DMS79 (cell line): Measurements from ENCODE around the gene OR5K2.

Experiments used
- DNase-seq: peaks from one replicate; lab custom pipeline; 2025; lab: John Stamatoyannopoulos, UW

Gene OR5K2

GRCh38 chr3:98522544-98523281 is 25.2 kb downstream of the OR5K2 start, which contains the start of gene CLDND1:
Gene CLDND1 (minus strand): TSS chr3:98522902. CDS start chr3:98521424, 1,478 bp downstream.
- DNase-seq, result peak; percentile 92

GRCh38 chr3:98525494-98525893 is 28.0 kb downstream of the OR5K2 start:
- no peak for DNase-seq

GRCh38 chr3:98528474-98529346 is 31.2 kb downstream of the OR5K2 start:
- no peak for DNase-seq

GRCh38 chr3:98529856-98530459 is 32.5 kb downstream of the OR5K2 start:
- no peak for DNase-seq

GRCh38 chr3:98530676-98531075 is 33.2 kb downstream of the OR5K2 start:
- no peak for DNase-seq

DNA sequence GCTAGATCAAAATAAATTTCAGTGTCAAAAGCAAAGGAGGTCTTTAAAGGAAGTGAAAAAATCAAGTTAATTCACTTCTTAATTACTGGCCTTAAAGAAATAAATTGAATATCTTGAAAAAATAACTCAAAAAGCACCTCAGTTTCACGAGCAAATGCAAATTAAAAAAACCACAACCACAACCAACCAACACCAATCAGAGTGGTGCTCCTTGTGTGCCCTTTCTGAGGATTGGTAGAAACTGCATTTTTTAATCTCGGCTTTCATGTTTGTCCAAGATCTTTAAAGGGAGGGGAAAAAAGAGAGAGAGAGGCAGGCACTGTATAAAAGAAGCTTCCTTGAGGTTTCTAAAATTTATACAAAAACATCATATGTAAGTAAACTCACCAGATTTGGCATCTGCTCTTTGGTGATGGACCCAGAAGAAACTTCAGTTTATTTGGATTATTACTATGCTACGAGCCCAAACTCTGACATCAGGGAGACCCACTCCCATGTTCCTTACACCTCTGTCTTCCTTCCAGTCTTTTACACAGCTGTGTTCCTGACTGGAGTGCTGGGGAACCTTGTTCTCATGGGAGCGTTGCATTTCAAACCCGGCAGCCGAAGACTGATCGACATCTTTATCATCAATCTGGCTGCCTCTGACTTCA is 34.3 kb downstream of the OR5K2 start, which contains the start of gene GPR15:
Gene GPR15 (plus strand): TSS at position 357 of the 653 bp plus-strand sequence. CDS start 56 bp downstream, at position 413.
- no peak for DNase-seq

- DNase-seq, result no peak
These were observed 34.8 kb downstream of the OR5K2 start for GRCh38 chr3:98532275-98532637.

GRCh38 chr3:98532709-98533571 is 35.5 kb downstream of the OR5K2 start:
- DNase-seq, result no peak

DNA sequence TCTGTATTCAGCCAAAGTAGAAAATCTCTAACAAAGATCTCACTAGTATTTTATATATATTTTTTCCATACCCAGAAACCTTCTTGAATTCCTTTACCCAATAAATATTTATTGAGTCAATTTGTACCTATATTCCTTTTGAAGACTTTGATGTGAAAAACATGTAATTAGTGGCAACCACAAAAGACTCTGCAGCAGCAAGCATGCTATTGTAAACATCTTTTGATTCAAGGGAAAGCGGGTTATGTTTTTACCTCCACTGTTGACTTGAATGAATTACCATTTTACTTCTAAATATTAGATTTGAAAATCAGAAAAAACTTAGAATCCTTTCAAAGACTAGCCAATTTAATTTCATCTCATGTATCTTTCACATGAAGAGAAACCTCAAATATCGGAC is 36.7 kb downstream of the OR5K2 start:
- no peak for DNase-seq

DNA sequence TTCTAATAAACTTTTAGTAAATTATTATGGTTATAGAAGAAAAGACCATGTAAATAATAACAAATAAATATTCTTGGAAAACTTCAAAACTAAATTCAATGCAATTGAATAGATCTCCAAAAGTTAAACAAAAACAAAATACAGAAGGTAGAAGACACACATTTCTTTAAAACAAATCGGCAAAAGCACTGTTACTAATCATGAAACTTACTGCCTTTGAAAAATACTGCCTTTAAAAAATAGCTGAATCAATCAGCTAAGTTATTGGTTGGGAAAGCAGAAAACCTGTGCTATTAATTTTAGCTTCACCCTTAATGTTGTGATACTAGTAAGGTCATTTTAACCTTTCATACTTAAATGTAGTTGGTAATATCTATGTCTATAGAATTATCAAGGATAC is 37.3 kb downstream of the OR5K2 start:
- no peak for DNase-seq

GRCh38 chr3:98536456-98537017 is 39.1 kb downstream of the OR5K2 start:
- no peak for DNase-seq

GRCh38 chr3:98540346-98540745 is 42.9 kb downstream of the OR5K2 start:
- DNase-seq, result no peak

DNA sequence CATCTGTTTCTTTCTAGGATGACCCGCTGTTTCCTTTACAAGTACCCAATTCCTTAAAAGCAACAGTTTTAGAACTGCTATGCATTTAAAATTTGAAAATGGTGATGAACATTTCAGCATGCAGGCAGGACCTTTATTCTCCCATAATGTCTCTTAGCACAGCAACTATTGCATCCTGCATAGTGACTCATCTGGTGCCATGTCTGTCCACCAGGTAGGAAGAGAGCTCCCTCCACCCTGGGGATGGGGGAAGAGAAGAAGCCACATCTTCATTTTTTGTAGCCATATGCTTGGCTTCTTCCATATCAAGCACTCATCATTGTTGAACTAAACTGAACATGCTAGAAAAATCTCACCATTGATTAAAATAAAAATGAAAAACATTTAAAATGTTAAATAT is 44.2 kb downstream of the OR5K2 start:
- no peak for DNase-seq

- DNase-seq, result no peak
These were observed 45.1 kb downstream of the OR5K2 start for GRCh38 chr3:98542623-98543022.

DNA sequence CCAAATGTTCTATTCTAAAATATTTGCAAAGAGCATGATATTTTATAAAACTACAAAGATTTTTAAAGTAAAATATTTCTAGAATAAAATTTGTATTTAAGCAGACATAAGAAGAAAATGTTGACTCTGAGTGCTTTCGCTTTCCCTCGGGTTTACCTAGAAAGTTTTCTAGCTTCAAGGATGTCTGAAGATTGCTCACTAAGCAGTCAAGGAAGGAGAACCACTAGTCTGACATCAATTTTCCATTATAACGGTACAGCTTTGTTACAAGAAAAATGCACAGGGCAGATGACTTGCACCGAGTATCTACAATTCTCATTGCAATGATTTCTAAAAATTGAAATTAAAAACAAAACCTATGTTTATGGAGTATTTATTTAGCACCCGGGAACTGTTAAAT is 48.5 kb downstream of the OR5K2 start:
- DNase-seq, result no peak
